HepG2 (cell line): ENCODE results near the gene A3GALT2. TPM values are rescaled to one million over a fixed set of nuclear protein-coding genes. Genes with fewer than 3 reads are reported as not detected.

Experiments
- CHCHD3 ChIP-seq: sonication (generic); formaldehyde crosslinking; IDR thresholded peaks from 2 replicates; pipeline ENCODE4 v1.8.0; 2022; ENCODE audit warnings: mild to moderate bottlenecking, missing genetic modification reagents, moderate library complexity
- CHD2 ChIP-seq: IDR thresholded peaks from 2 replicates; pipeline ENCODE4 v1.6.1; 2011; ENCODE audit warnings: low read depth, low read length, improper control_type of control experiment
- DPF2 ChIP-seq: sonication (generic); formaldehyde crosslinking; IDR thresholded peaks from 2 replicates; pipeline ENCODE4 v1.4.0; 2020; ENCODE audit warnings: mild to moderate bottlenecking, low read depth, missing genetic modification reagents, borderline replicate concordance
- IRF1 ChIP-seq: sonication (generic); formaldehyde crosslinking; IDR thresholded peaks from 2 replicates; pipeline ENCODE4 v1.4.0; 2020; ENCODE audit warnings: low read depth, mild to moderate bottlenecking, missing genetic modification reagents
- NFKB2 ChIP-seq: sonication (generic); formaldehyde crosslinking; IDR thresholded peaks from 2 replicates; pipeline ENCODE4 v1.4.0; 2020; ENCODE audit warnings: missing genetic modification reagents, borderline replicate concordance
- PHF8 ChIP-seq: sonication (generic); formaldehyde crosslinking; IDR thresholded peaks from 2 replicates; pipeline ENCODE4 v1.5.0; 2020; ENCODE audit warnings: missing genetic modification reagents
- RBM39 ChIP-seq: fragments of 200-400 bp; formaldehyde crosslinking; IDR thresholded peaks from one replicate; pipeline ENCODE4 v1.6.1; 2018; ENCODE audit warnings: antibody characterized with exemption, mild to moderate bottlenecking, low read depth, low read length; ENCODE audit not compliant: poor library complexity, severe bottlenecking
- SALL1 ChIP-seq: sonication (generic); formaldehyde crosslinking; IDR thresholded peaks from 2 replicates; pipeline ENCODE4 v1.8.0; 2022; ENCODE audit warnings: mild to moderate bottlenecking, missing genetic modification reagents
- TIGD3 ChIP-seq: sonication (generic); formaldehyde crosslinking; IDR thresholded peaks from 2 replicates; pipeline ENCODE4 v1.5.1; 2020; ENCODE audit warnings: mild to moderate bottlenecking, missing genetic modification reagents, borderline replicate concordance
- ZNF18 ChIP-seq: sonication (generic); formaldehyde crosslinking; IDR thresholded peaks from 2 replicates; pipeline ENCODE4 v1.8.0; 2022; ENCODE audit warnings: mild to moderate bottlenecking, missing genetic modification reagents; ENCODE audit not compliant: insufficient replicate concordance
- ZNF354B ChIP-seq: sonication (generic); formaldehyde crosslinking; IDR thresholded peaks from 2 replicates; pipeline ENCODE4 v1.8.0; 2022; ENCODE audit warnings: mild to moderate bottlenecking, missing genetic modification reagents
- ZNF552 ChIP-seq: sonication (generic); formaldehyde crosslinking; IDR thresholded peaks from 2 replicates; pipeline ENCODE4 v1.9.0; 2022; ENCODE audit warnings: missing genetic modification reagents, mild to moderate bottlenecking, borderline replicate concordance
- ZNF687 ChIP-seq: sonication (generic); formaldehyde crosslinking; IDR thresholded peaks from 2 replicates; pipeline ENCODE4 v1.5.1; 2020; ENCODE audit warnings: mild to moderate bottlenecking, missing genetic modification reagents, moderate library complexity
- ZNF775 ChIP-seq: sonication (generic); formaldehyde crosslinking; IDR thresholded peaks from 2 replicates; pipeline ENCODE4 v1.4.0; 2020; ENCODE audit warnings: missing genetic modification reagents, mild to moderate bottlenecking, moderate library complexity, borderline replicate concordance
- ZNF850 ChIP-seq: sonication (generic); formaldehyde crosslinking; conservative IDR thresholded peaks from 2 replicates; pipeline ENCODE4 v1.9.0; 2021; ENCODE audit warnings: mild to moderate bottlenecking, missing genetic modification reagents
- polyA plus RNA-seq, 8 experiments: library from polyadenylated mRNA; depleted of rRNA in 3 of 8; stranded (reverse) in 7 of 8; unstranded in 1 of 8; fragments of >200 nt; fragmentation: Illumina TruSeq in 4 of 8; extraction: Trizol in 4 of 8; gene quantifications; 2 replicates each; pipeline versions ENCODE4 v1.2.1 to v1.2.3, GENCODE V29; 2011 to 2016; ENCODE audit warnings: low read depth in 4 of 8, missing spikeins in 1 of 8, mixed read lengths in 1 of 8; ENCODE audit not compliant: insufficient read depth in 1 of 8
- total RNA-seq, 5 experiments: library from RNA; depleted of rRNA; stranded (reverse); fragments of >200 nt; fragmentation: Illumina TruSeq; extraction: Trizol; gene quantifications; 2 replicates each; pipeline ENCODE4 v1.2.3, GENCODE V29; 2016; ENCODE audit warnings: low read depth in 1 of 5

A3GALT2 gene
- total and polyA plus RNA-seq, 2 of the 13 experiments (the other 11 are each of a cell fraction or from before 2014, with no cell fraction given): not detected

GRCh38 chr1:33257772-33258712, 62.9 kb downstream of the A3GALT2 start (continued):
- no peak for TF ChIP-seq TIGD3
- TF ChIP-seq ZNF775: no peak
- peak; percentile 56; the same call in 1 of the 2 replicates for TF ChIP-seq SALL1 (CRISPR knock-in tag)
- peak; percentile 69 for TF ChIP-seq PHF8 (CRISPR knock-in tag)
- TF ChIP-seq DPF2 (CRISPR knock-in tag): 0 out of 2 replicates have a peak, but pooled peaks have one; percentile 12
- TF ChIP-seq ZNF354B: peak; percentile 73; the same call in 1 of the 2 replicates
- peak; percentile 87 for TF ChIP-seq ZNF687
- TF ChIP-seq ZNF850 (CRISPR knock-in tag): peak; percentile 68; the same call in 1 of the 2 replicates
- peak; percentile 89; the same call in 1 of the 2 replicates for TF ChIP-seq NFKB2 (CRISPR knock-in tag)
- TF ChIP-seq IRF1: no peak
- peak; percentile 75; the same call in 1 of the 2 replicates for TF ChIP-seq ZNF552 (CRISPR knock-in tag)
- TF ChIP-seq CHD2: no peak
- peak; percentile 70 for TF ChIP-seq RBM39
- peak; percentile 50 for TF ChIP-seq ZNF18 (CRISPR knock-in tag)
- no peak for TF ChIP-seq CHCHD3 (CRISPR knock-in tag)
